GM12801 (cell line): ENCODE data around the gene DNAH10.

Source experiments
- CTCF ChIP-seq: IDR thresholded peaks from one replicate; pipeline ENCODE4 v1.5.1; 2011; ENCODE audit warnings: control low read depth; ENCODE audit not compliant: insufficient read length; ENCODE audit errors: extremely low read depth

Gene DNAH10

GRCh38 chr12:123731596-123731995, 30.5 kb upstream of the DNAH10 start:
- no peak for TF ChIP-seq CTCF

DNA sequence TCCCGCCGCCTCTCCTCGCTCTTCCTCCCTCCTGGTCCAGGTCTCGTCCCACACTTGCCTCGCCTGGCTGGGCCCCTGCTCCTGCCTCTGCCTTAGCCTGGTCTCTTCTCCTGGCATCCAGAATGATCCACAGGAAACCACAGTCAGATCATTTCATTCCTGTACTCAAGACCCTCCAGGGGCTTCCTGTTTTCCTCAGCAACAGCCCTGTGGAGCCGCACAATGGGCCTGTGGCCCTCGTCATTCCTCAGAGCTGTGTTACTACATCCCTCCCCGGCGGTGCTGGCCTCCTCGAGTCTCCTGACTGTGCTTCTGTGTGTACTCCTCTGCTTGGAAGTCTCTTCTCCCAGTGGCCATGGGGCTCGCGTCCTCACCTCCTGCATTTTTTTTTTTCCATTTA, 29.9 kb upstream of the DNAH10 start:
- TF ChIP-seq CTCF = no peak

DNA sequence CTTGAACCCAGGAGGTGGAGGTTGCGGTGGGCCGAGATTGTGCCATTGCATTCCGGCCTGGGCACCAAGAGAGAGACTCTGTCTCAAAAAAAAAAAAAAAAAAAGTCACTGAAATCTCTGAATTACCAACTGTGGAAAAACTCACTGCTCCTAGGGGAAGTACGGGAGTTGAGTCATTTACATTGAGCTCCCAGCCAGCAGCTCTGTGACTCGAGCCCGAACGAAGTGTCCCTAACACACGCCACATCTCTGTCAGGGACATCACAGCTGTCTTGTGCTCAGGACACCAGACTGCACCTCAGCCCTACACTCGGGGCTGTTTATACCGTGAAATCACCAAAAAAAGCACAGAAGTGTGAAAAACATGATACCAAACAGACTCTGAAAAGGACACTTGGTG, 28.9 kb upstream of the DNAH10 start:
- TF ChIP-seq CTCF = no peak

GRCh38 chr12:123734268-123734667, 27.8 kb upstream of the DNAH10 start:
- no peak for TF ChIP-seq CTCF

- no peak for TF ChIP-seq CTCF
Measured at GRCh38 chr12:123741937-123742572, 20.0 kb upstream of the DNAH10 start.

DNA sequence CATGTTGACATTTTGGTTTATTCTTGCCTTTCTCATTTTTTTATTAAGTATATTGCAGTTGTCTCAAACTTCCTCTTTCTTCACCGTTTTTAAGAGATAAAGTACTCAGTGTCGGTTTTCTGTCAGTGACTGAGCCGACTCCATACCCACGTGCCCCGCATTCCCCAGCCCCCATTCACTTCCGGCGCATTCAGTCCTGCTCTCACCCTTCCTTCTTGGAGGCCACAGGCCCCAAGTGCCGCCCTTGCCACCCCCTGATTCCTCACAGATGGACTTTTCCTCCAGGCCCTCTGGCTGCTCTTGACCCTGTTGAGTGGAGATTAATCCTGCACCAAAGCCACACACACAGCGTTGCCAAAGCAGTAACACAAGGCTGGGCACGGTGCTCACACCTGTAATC, 19.1 kb upstream of the DNAH10 start:
- no peak for TF ChIP-seq CTCF

DNA sequence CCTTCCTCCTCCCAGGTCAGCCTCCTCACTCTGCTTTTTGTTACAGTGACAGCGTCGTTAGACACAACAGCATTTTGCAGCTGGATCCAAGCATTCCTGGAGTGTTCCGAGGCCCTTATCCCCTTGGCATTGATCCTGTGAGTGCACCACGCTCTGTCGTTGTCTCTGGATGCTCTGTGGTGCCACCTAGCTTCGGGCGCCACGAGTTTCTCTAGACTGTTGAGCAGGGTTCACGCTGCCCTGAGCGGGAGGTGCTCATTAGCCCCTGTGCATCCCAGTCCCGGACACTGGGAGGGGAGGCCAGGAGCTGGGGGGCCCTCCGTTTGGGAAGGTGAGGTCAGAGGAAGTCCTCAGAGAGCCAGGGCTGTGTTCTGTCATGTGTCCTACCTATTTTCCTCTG, 17.3 kb upstream of the DNAH10 start:
- TF ChIP-seq CTCF = no peak

DNA sequence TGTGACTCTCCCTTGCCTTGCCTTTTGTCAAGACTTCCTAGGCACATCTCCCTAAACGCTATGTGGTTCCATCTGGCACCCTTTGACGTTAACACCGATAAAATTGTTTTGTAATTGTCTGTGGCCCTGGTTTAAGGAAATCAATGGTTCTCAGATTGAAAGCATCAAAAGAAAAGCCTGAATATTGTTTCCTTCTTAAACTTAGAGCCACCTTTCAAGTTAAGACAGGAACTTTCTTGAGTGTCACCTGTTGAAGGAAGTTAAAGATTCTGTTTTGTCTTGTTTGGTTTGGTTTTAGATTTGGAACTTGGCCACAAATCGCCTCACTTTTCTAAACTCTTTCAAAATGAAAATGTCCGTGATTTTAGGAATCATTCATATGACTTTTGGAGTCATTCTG, 14.8 kb upstream of the DNAH10 start:
- TF ChIP-seq CTCF = no peak
